ENCODE measurements around the gene ZSCAN23. TPM values are rescaled to one million over a fixed set of nuclear protein-coding genes. Genes with fewer than 3 reads are reported as not detected.

ZSCAN23 gene
- total and polyA plus RNA-seq, 9 of the 15 experiments (the other 6 are each of a cell fraction or from before 2014, with no cell fraction given), result 0.05 to 0.29 (median 0.21) TPM; not detected in 1

GRCh38 chr6:28413681-28414080, 29.6 kb downstream of the ZSCAN23 start:
- H3K9me3 ChIP-seq (replicated peaks; ENCODE audit: control insufficient read depth, insufficient read depth, low read depth, low read length), result no peaks in the 10 kb centered on the region
- no peaks in the 10 kb centered on the region for H3K27me3 ChIP-seq (ENCODE audit: control insufficient read depth in 2 of 2, insufficient read depth in 2 of 2, low read length in 2 of 2)
- H4K20me1 ChIP-seq (replicated peaks; ENCODE audit: control insufficient read depth, insufficient read depth, low read length), result no peaks in the 10 kb centered on the region
- DNase-seq (ENCODE audit: extremely low read depth in 1 of 4, low spot score in 3 of 4) (no peak), FAIRE-seq (no peak), ATAC-seq (no peak)
- POLR2A ChIA-PET, result no interaction called here
- no peaks in the 10 kb centered on the region for H3K79me2 ChIP-seq (ENCODE audit: control insufficient read depth, insufficient read depth, low read length)
- CTCF ChIA-PET (ENCODE audit: low intra/inter-chr PET ratio), result no interaction called here
- no peak overlapping the region for H3K4me3 ChIP-seq
- H3K4me2 ChIP-seq (ENCODE audit: insufficient read depth, low read length), result no peak overlapping the region
- no peak overlapping the region for H3K27ac ChIP-seq (ENCODE audit: extremely low read depth, low read depth, low read length)
- peaks cover 0 to 1% of the 10 kb centered on the region in 2 experiments; a peak in 2 of 5 replicates for H3K4me1 ChIP-seq (replicated peaks in 1 of 2; ENCODE audit: control insufficient read depth in 2 of 2, insufficient read depth in 2 of 2, low read length in 2 of 2)
- H3K36me3 ChIP-seq (ENCODE audit: control insufficient read depth, insufficient read depth, low read length), result no peaks in the 10 kb centered on the region
- no TSS peak for BruUV-seq (replicated peaks)
- TF ChIP-seq CREB3L1 (IDR thresholded peaks at IDR 0.05; ENCODE audit: borderline replicate concordance, low read depth) (peak; percentile 37; the same call in 1 of the 2 replicates), NFIC (IDR thresholded peaks at IDR 0.05) (peak; percentile 62), CEBPB (tag; IDR thresholded peaks at IDR 0.05) (peak; percentile 25; the same call in 1 of the 2 replicates), ZNF398 (CRISPR knock-in tag; IDR thresholded peaks at IDR 0.05) (no peak)
- H3K9me1 ChIP-seq (ENCODE audit: control insufficient read depth, insufficient read depth, low read length), result no peaks in the 10 kb centered on the region
- H3K9ac ChIP-seq (ENCODE audit: insufficient read depth in 1 of 2, low read depth in 2 of 2, low read length in 2 of 2), result no peak overlapping the region
- in situ Hi-C loops (cut with MboI), result no loop called here
- no peak overlapping the region for H2AFZ ChIP-seq (ENCODE audit: low read depth, low read length)
- intact Hi-C loops (cut with micrococcal nuclease), result no loop called here
